SK-N-SH (cell line): ENCODE results near the gene LIG1. TPM values are rescaled to one million over a fixed set of nuclear protein-coding genes. Genes with fewer than 3 reads are reported as not detected.

Experiments used
- CTCF ChIA-PET: fragments of 300-600, 350-600 bp; formaldehyde crosslinking; extraction: SDS; loops from one replicate; lab custom pipeline; 2021; lab: Yijun Ruan, JAX
- POLR2A ChIA-PET: fragments of 350-600 bp; sonication (Branson Sonifier 250); formaldehyde crosslinking; extraction: SDS; loops from one replicate; lab custom pipeline; 2020; ENCODE audit warnings: antibody characterized with exemption, inconsistent platforms; lab: Yijun Ruan, JAX
- DNase-seq: peaks from one replicate; pipeline ENCODE4 v3.0.0; 2012
- H2AFZ ChIP-seq: fragments of 200-600 bp; sonication (generic); 2 replicates; pipeline ENCODE4 v1.8.1; 2016; ENCODE audit warnings: antibody characterized with exemption, mild to moderate bottlenecking, low read depth
- H3F3A ChIP-seq: fragments of 200-600 bp; sonication (generic); replicated peaks from 2 replicates; pipeline ENCODE3; 2016; ENCODE audit warnings: antibody characterized with exemption, mild to moderate bottlenecking; ENCODE audit not compliant: insufficient read depth
- H3K27ac ChIP-seq, 2 experiments: fragments of 200-500 bp in 1 of 2; fragments of 200-600 bp in 1 of 2; sonication (Bioruptor generic) in 1 of 2; sonication (generic), shearing (Covaris generic) in 1 of 2; 2 replicates each; pipeline versions ENCODE4 v1.5.1 to v1.6.1; 2014 to 2016; ENCODE audit warnings: low read depth in 2 of 2, inconsistent platforms in 1 of 2, low read length in 1 of 2, mild to moderate bottlenecking in 1 of 2, mixed read lengths in 1 of 2
- H3K27me3 ChIP-seq: fragments of 200-600 bp; sonication (generic), shearing (Covaris generic); 2 replicates; pipeline ENCODE4 v1.6.1; 2016; ENCODE audit warnings: mixed run types; ENCODE audit not compliant: insufficient read depth
- H3K36me3 ChIP-seq, 2 experiments: fragments of 200-500 bp in 1 of 2; fragments of 200-600 bp in 1 of 2; sonication (Bioruptor generic) in 1 of 2; sonication (generic) in 1 of 2; replicated peaks in 1 of 2; 2 replicates each; pipeline versions ENCODE3 to v1.5.1; 2014 to 2016; ENCODE audit warnings: low read length in 1 of 2, mild to moderate bottlenecking in 1 of 2; ENCODE audit not compliant: insufficient read depth in 2 of 2, control insufficient read depth in 1 of 2
- H3K4me1 ChIP-seq, 2 experiments: fragments of 200-500 bp in 1 of 2; fragments of 200-600 bp in 1 of 2; sonication (Bioruptor generic) in 1 of 2; sonication (generic), shearing (Covaris generic) in 1 of 2; 2 replicates each; pipeline versions ENCODE4 v1.5.1 to v1.6.1; 2014 to 2016; ENCODE audit warnings: low read depth in 1 of 2, low read length in 1 of 2, mixed run types in 1 of 2; ENCODE audit not compliant: insufficient read depth in 2 of 2, control insufficient read depth in 1 of 2
- H3K4me2 ChIP-seq: fragments of 200-600 bp; sonication (generic), shearing (Covaris generic); 2 replicates; pipeline ENCODE4 v1.6.1; 2017; ENCODE audit warnings: mixed run types
- H3K4me3 ChIP-seq, 2 experiments: fragments of 200-500 bp in 1 of 2; fragments of 200-600 bp in 1 of 2; sonication (Bioruptor generic) in 1 of 2; sonication (generic), shearing (Covaris generic) in 1 of 2; 2 replicates each; pipeline versions ENCODE4 v1.5.1 to v1.8.1; 2014 to 2016; ENCODE audit warnings: low read depth in 2 of 2, inconsistent platforms in 1 of 2, low read length in 1 of 2, mild to moderate bottlenecking in 1 of 2, mixed read lengths in 1 of 2, moderate library complexity in 1 of 2
- H3K79me2 ChIP-seq: fragments of 200-600 bp; sonication (generic); 2 replicates; pipeline ENCODE4 v1.8.1; 2017; ENCODE audit warnings: mild to moderate bottlenecking; ENCODE audit not compliant: insufficient read depth
- H3K9ac ChIP-seq: fragments of 200-600 bp; sonication (generic); 2 replicates; pipeline ENCODE4 v1.6.1; 2017; ENCODE audit warnings: mixed run types
- H3K9me2 ChIP-seq: fragments of 200-600 bp; sonication (generic); 2 replicates; pipeline ENCODE4 v1.6.1; 2017; ENCODE audit warnings: mixed run types
- H3K9me3 ChIP-seq: fragments of 200-600 bp; sonication (generic); 2 replicates; pipeline ENCODE4 v1.6.1; 2017; ENCODE audit warnings: mixed run types, mild to moderate bottlenecking, moderate library complexity
- H4K20me1 ChIP-seq: fragments of 200-600 bp; sonication (generic); 2 replicates; pipeline ENCODE4 v1.6.1; 2017; ENCODE audit warnings: mild to moderate bottlenecking, mixed run types; ENCODE audit not compliant: insufficient read depth
- CHD2 ChIP-seq: fragments of 150-350 bp; IDR thresholded peaks from 2 replicates; pipeline ENCODE4 v1.6.1; 2018; ENCODE audit warnings: low read length; ENCODE audit not compliant: partially characterized antibody
- CTCF ChIP-seq: fragments of 200-600 bp; sonication (generic); IDR thresholded peaks from 2 replicates; pipeline ENCODE4 v1.6.1; 2017; ENCODE audit warnings: antibody characterized with exemption, mild to moderate bottlenecking, moderate library complexity
- ELF1 ChIP-seq: IDR thresholded peaks from 2 replicates; pipeline ENCODE4 v1.4.0; 2012
- FOXM1 ChIP-seq: IDR thresholded peaks from 2 replicates; pipeline ENCODE4 v1.4.0; 2012; ENCODE audit warnings: low read depth, mild to moderate bottlenecking
- GABPA ChIP-seq: IDR thresholded peaks from 2 replicates; pipeline ENCODE4 v1.4.0; 2012; ENCODE audit warnings: low read depth, mild to moderate bottlenecking
- IRF3 ChIP-seq: fragments of 150-350 bp; IDR thresholded peaks from 2 replicates; pipeline ENCODE4 v1.6.1; 2016; ENCODE audit warnings: mild to moderate bottlenecking, low read depth, low read length
- MAX ChIP-seq: IDR thresholded peaks from 2 replicates; pipeline ENCODE4 v1.4.0; 2012; ENCODE audit warnings: low read depth
- MEF2A ChIP-seq: IDR thresholded peaks from 2 replicates; pipeline ENCODE4 v1.4.0; 2012; ENCODE audit warnings: low read depth, borderline replicate concordance
- MXI1 ChIP-seq: IDR thresholded peaks from 2 replicates; pipeline ENCODE4 v1.6.1; 2012; ENCODE audit warnings: mild to moderate bottlenecking, low read depth, low read length, improper control_type of control experiment
- NFIC ChIP-seq: IDR thresholded peaks from 2 replicates; pipeline ENCODE4 v1.4.0; 2012; ENCODE audit warnings: borderline replicate concordance
- NRF1 ChIP-seq: IDR thresholded peaks from 2 replicates; pipeline ENCODE4 v1.6.1; 2012; ENCODE audit warnings: low read depth, mild to moderate bottlenecking, low read length
- PBX3 ChIP-seq: IDR thresholded peaks from 2 replicates; pipeline ENCODE4; 2012
- POLR2AphosphoS5 ChIP-seq: IDR thresholded peaks from 2 replicates; pipeline ENCODE4 v1.6.1; 2012; ENCODE audit warnings: low read depth, low read length
- RAD21 ChIP-seq: IDR thresholded peaks from 2 replicates; pipeline ENCODE4 v1.6.1; 2012; ENCODE audit warnings: mild to moderate bottlenecking, low read length
- RCOR1 ChIP-seq: fragments of 150-350 bp; IDR thresholded peaks from 2 replicates; pipeline ENCODE4 v1.6.1; 2017; ENCODE audit warnings: antibody characterized with exemption, low read length
- RFX5 ChIP-seq: IDR thresholded peaks from 2 replicates; pipeline ENCODE4 v1.6.1; 2012; ENCODE audit warnings: mild to moderate bottlenecking, improper control_type of control experiment, low read length
- SIN3A ChIP-seq: IDR thresholded peaks from 2 replicates; pipeline ENCODE4 v1.6.1; 2012; ENCODE audit warnings: low read depth, mild to moderate bottlenecking, low read length, moderate library complexity, borderline replicate concordance
- TCF12 ChIP-seq: IDR thresholded peaks from 2 replicates; pipeline ENCODE4 v1.4.0; 2012
- TEAD4 ChIP-seq: IDR thresholded peaks from 2 replicates; pipeline ENCODE4 v1.4.0; 2012; ENCODE audit warnings: mild to moderate bottlenecking, borderline replicate concordance; ENCODE audit not compliant: insufficient read depth
- USF1 ChIP-seq: IDR thresholded peaks from 2 replicates; pipeline ENCODE4 v1.4.0; 2012; ENCODE audit warnings: low read depth, borderline replicate concordance
- WGBS: methylation state at CpG from one replicate; pipeline ENCODE4 v1.1.6; 2017; ENCODE audit warnings: low lambda C conversion rate; 5-methylcytosine and 5-hydroxymethylcytosine counted together
- polyA plus RNA-seq, 3 experiments: library from polyadenylated mRNA; depleted of rRNA; stranded (reverse); fragments of >200 nt; gene quantifications; 2 replicates each; pipeline ENCODE4 v1.2.3, GENCODE V29; 2012

LIG1 gene
- polyA plus RNA-seq, 1 of the 3 experiments (the other 2 are of a cell fraction): 53.0 TPM

- H3K27ac ChIP-seq: no peak overlapping the region
- ChIA-PET POLR2A (no interaction called here), CTCF (no interaction called here)
- peaks cover 7% of the 10 kb centered on the region for H3F3A ChIP-seq
- H3K4me1 ChIP-seq: no peaks in the 10 kb centered on the region
- WGBS: 93% methylated on average over 13 of the region's 13 CpGs
- TF ChIP-seq ELF1 (no peak), GABPA (no peak), MEF2A (no peak), NFIC (no peak), NRF1 (no peak), TCF12 (no peak), MXI1 (no peak), SIN3A (no peak), PBX3 (no peak), USF1 (no peak), RFX5 (no peak), CTCF (no peak), POLR2AphosphoS5 (no peak), RCOR1 (no peak), MAX (no peak), RAD21 (no peak), FOXM1 (no peak), TEAD4 (no peak), IRF3 (no peak), CHD2 (no peak)
- no peak overlapping the region for H3K9ac ChIP-seq
- no peaks in the 10 kb centered on the region for H3K79me2 ChIP-seq
- no peaks in the 10 kb centered on the region for H3K9me2 ChIP-seq
- no peaks in the 10 kb centered on the region for H3K9me3 ChIP-seq
- peak; percentile 25 for DNase-seq
- H2AFZ ChIP-seq: no peak overlapping the region
- no peak overlapping the region for H3K4me3 ChIP-seq
- H3K36me3 ChIP-seq: no peaks in the 10 kb centered on the region
- H4K20me1 ChIP-seq: no peaks in the 10 kb centered on the region
- H3K4me2 ChIP-seq: no peak overlapping the region
- H3K27me3 ChIP-seq: no peaks in the 10 kb centered on the region
These were observed 27.0 kb upstream of the LIG1 start for GRCh38 chr19:48196933-48197665.
